Measurements from ENCODE around the gene MOB1B. TPM values are rescaled to one million over a fixed set of nuclear protein-coding genes. Genes with fewer than 3 reads are reported as not detected.

Gene MOB1B
- polyA plus RNA-seq, 1 donor from 2014 or later: 32.9 TPM

DNA sequence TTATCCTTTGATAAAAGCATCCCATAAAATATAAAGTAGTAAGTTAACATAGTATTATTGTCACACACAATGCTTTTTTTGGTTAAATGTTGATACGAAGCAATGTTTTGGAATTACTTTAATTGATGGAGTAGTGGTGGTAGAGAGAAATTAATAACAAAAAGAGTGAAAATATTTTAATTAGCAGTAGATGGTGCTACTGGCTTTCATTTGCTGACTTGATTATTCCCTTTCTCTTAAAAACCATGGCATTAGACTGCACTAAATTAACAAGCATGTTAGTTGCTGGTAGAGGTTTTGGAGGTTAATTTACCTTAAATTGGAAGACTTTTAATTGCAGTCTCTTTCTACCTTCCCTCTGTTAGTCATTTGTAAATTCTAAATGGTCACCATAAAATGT is 82.4 kb downstream of the MOB1B start:
- H3K27me3 ChIP-seq (ENCODE audit: insufficient read depth, low read depth, low read length): no peaks in the 10 kb centered on the region
- H3K9me3 ChIP-seq (ENCODE audit: low read length): no peaks in the 10 kb centered on the region
- no peaks in the 10 kb centered on the region for H3F3A ChIP-seq (ENCODE audit: insufficient read depth, low read length, poor library complexity, severe bottlenecking)
- no peak overlapping the region for H3K4me3 ChIP-seq (ENCODE audit: low read length)
- H4K20me1 ChIP-seq (ENCODE audit: insufficient read depth): no peaks in the 10 kb centered on the region
- H3K79me2 ChIP-seq (replicated peaks; ENCODE audit: insufficient read depth, low read length): no peaks in the 10 kb centered on the region
- no peak overlapping the region for H3K27ac ChIP-seq (ENCODE audit: low read length)
- no peaks in the 10 kb centered on the region for H3K9me2 ChIP-seq (ENCODE audit: insufficient read depth, low read length)
- no peak overlapping the region for H2AFZ ChIP-seq (ENCODE audit: low read depth, low read length)
- H3K9ac ChIP-seq (ENCODE audit: low read length): no peak overlapping the region
- TF ChIP-seq EZH2 (IDR thresholded peaks at IDR 0.05; ENCODE audit: borderline replicate concordance, insufficient read depth, low read length, poor library complexity, severe bottlenecking) (no peak), EP300 (conservative IDR thresholded peaks at IDR 0.05; ENCODE audit: poor library complexity, severe bottlenecking) (no peak), POLR2AphosphoS5 (IDR thresholded peaks at IDR 0.05) (no peak), RAD21 (conservative IDR thresholded peaks at IDR 0.05) (no peak), TAF1 (IDR thresholded peaks at IDR 0.05; ENCODE audit: low read depth) (no peak), MXI1 (conservative IDR thresholded peaks at IDR 0.05; ENCODE audit: poor library complexity, severe bottlenecking) (no peak), SMC3 (conservative IDR thresholded peaks at IDR 0.05; ENCODE audit: poor library complexity) (no peak)
- TF ChIP-seq, protein P1, sequence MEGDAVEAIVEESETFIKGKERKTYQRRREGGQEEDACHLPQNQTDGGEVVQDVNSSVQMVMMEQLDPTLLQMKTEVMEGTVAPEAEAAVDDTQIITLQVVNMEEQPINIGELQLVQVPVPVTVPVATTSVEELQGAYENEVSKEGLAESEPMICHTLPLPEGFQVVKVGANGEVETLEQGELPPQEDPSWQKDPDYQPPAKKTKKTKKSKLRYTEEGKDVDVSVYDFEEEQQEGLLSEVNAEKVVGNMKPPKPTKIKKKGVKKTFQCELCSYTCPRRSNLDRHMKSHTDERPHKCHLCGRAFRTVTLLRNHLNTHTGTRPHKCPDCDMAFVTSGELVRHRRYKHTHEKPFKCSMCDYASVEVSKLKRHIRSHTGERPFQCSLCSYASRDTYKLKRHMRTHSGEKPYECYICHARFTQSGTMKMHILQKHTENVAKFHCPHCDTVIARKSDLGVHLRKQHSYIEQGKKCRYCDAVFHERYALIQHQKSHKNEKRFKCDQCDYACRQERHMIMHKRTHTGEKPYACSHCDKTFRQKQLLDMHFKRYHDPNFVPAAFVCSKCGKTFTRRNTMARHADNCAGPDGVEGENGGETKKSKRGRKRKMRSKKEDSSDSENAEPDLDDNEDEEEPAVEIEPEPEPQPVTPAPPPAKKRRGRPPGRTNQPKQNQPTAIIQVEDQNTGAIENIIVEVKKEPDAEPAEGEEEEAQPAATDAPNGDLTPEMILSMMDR (IDR thresholded peaks at IDR 0.05; ENCODE audit: poor library complexity, severe bottlenecking): no peak
- TF ChIP-seq, protein P2, sequence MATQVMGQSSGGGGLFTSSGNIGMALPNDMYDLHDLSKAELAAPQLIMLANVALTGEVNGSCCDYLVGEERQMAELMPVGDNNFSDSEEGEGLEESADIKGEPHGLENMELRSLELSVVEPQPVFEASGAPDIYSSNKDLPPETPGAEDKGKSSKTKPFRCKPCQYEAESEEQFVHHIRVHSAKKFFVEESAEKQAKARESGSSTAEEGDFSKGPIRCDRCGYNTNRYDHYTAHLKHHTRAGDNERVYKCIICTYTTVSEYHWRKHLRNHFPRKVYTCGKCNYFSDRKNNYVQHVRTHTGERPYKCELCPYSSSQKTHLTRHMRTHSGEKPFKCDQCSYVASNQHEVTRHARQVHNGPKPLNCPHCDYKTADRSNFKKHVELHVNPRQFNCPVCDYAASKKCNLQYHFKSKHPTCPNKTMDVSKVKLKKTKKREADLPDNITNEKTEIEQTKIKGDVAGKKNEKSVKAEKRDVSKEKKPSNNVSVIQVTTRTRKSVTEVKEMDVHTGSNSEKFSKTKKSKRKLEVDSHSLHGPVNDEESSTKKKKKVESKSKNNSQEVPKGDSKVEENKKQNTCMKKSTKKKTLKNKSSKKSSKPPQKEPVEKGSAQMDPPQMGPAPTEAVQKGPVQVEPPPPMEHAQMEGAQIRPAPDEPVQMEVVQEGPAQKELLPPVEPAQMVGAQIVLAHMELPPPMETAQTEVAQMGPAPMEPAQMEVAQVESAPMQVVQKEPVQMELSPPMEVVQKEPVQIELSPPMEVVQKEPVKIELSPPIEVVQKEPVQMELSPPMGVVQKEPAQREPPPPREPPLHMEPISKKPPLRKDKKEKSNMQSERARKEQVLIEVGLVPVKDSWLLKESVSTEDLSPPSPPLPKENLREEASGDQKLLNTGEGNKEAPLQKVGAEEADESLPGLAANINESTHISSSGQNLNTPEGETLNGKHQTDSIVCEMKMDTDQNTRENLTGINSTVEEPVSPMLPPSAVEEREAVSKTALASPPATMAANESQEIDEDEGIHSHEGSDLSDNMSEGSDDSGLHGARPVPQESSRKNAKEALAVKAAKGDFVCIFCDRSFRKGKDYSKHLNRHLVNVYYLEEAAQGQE (IDR thresholded peaks at IDR 0.05; ENCODE audit: borderline replicate concordance): no peak
- H3K4me2 ChIP-seq (ENCODE audit: low read length): no peak overlapping the region
- H3K36me3 ChIP-seq (ENCODE audit: insufficient read depth, low read length): peaks cover 8% of the 10 kb centered on the region

DNA sequence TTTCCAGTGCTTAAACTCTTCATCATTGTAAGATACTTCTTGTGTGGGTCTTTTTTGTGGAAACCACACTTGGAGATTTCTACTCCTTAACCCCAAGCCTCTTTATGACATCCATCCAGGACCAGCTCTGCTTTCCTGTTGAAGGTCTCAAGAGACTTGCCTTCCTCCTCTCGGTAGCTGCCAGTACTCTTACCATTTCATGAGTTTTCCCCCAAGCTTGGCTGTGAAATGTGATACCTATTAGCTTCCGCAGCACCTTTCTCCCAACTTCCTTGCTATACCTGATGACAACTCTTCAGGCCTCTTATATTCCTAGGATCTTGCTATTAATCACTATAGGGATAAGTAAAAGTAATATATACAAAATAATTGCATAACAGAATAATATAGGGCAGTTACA is 89.4 kb downstream of the MOB1B start:
- Histone ChIP-seq H3K4me3 (ENCODE audit: low read length) (no peak overlapping the region), H3K9ac (ENCODE audit: low read length) (no peak overlapping the region), H4K20me1 (ENCODE audit: insufficient read depth) (no peaks in the 10 kb centered on the region), H3K36me3 (ENCODE audit: insufficient read depth, low read length) (no peaks in the 10 kb centered on the region), H3K79me2 (replicated peaks; ENCODE audit: insufficient read depth, low read length) (peaks cover 24% of the 10 kb centered on the region), H3K27me3 (ENCODE audit: insufficient read depth, low read depth, low read length) (no peaks in the 10 kb centered on the region), H3K9me3 (ENCODE audit: low read length) (peaks cover 4% of the 10 kb centered on the region), H3K4me2 (ENCODE audit: low read length) (no peak overlapping the region), H3K27ac (ENCODE audit: low read length) (no peak overlapping the region), H3F3A (ENCODE audit: insufficient read depth, low read length, poor library complexity, severe bottlenecking) (no peaks in the 10 kb centered on the region), H3K9me2 (ENCODE audit: insufficient read depth, low read length) (no peaks in the 10 kb centered on the region), H2AFZ (ENCODE audit: low read depth, low read length) (no peak overlapping the region)
- TF ChIP-seq, protein P2 (IDR thresholded peaks at IDR 0.05; ENCODE audit: borderline replicate concordance): no peak
- TF ChIP-seq MXI1 (conservative IDR thresholded peaks at IDR 0.05; ENCODE audit: poor library complexity, severe bottlenecking): no peak
- TF ChIP-seq, protein P1 (IDR thresholded peaks at IDR 0.05; ENCODE audit: poor library complexity, severe bottlenecking): no peak
- TF ChIP-seq TAF1 (IDR thresholded peaks at IDR 0.05; ENCODE audit: low read depth): no peak
- no peak for TF ChIP-seq EZH2 (IDR thresholded peaks at IDR 0.05; ENCODE audit: borderline replicate concordance, insufficient read depth, low read length, poor library complexity, severe bottlenecking)
- TF ChIP-seq POLR2AphosphoS5 (IDR thresholded peaks at IDR 0.05): no peak
- no peak for TF ChIP-seq SMC3 (conservative IDR thresholded peaks at IDR 0.05; ENCODE audit: poor library complexity)
- TF ChIP-seq RAD21 (conservative IDR thresholded peaks at IDR 0.05): no peak
- no peak for TF ChIP-seq EP300 (conservative IDR thresholded peaks at IDR 0.05; ENCODE audit: poor library complexity, severe bottlenecking)

All from neural cell (in vitro differentiated cells).